ENCODE results near the gene ADAP2.

GRCh38 chr17:30990458-30990857 lies 68.7 kb downstream of the ADAP2 start:
- TF ChIP-seq, protein P1, sequence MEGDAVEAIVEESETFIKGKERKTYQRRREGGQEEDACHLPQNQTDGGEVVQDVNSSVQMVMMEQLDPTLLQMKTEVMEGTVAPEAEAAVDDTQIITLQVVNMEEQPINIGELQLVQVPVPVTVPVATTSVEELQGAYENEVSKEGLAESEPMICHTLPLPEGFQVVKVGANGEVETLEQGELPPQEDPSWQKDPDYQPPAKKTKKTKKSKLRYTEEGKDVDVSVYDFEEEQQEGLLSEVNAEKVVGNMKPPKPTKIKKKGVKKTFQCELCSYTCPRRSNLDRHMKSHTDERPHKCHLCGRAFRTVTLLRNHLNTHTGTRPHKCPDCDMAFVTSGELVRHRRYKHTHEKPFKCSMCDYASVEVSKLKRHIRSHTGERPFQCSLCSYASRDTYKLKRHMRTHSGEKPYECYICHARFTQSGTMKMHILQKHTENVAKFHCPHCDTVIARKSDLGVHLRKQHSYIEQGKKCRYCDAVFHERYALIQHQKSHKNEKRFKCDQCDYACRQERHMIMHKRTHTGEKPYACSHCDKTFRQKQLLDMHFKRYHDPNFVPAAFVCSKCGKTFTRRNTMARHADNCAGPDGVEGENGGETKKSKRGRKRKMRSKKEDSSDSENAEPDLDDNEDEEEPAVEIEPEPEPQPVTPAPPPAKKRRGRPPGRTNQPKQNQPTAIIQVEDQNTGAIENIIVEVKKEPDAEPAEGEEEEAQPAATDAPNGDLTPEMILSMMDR (IDR thresholded peaks at IDR 0.05), result no peak
- TF ChIP-seq POLR2A (IDR thresholded peaks at IDR 0.05) (no peak), POLR2AphosphoS5 (IDR thresholded peaks at IDR 0.05) (no peak)

All from transverse colon (tissue), 4 donors.